GM12872 (cell line): ENCODE results near the gene AGAP1.

Experiments used
- TF ChIP-seq, protein P1 (sequence below): IDR thresholded peaks from 3 replicates; pipeline ENCODE4 v1.5.1; 2011; ENCODE audit warnings: low read depth, mild to moderate bottlenecking, low read length, moderate library complexity; ENCODE audit not compliant: insufficient read depth

The AGAP1 gene

DNA sequence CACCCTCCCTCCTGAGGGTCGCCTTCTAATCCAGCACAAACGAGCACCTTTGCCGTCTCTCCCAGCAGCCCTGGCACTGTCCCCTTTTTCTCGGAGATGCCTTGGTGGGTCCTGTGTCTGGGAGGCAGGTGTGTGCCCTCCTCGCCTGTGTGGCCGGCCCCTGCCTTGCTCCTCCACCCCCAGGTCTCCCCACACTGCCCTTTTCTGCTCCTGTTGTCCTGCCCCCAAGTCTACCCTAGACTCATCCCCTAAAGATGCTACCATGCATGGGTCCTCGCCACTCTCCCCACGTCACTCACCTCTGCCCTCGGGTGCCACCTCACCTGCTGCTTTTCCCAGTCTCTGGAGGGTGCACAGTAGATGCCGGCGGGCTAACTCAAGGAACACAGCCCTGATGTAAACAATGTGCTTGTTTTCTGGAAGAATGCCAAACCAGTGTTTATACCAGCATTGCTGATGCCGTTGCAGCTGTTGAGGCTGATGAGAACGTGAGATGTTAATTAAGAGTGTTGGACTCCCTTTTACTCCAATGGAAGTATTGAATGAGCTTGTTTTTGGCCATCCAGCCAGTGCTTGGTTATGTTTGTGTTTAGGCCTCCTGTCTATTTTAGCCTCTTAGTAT, 223.1 kb downstream of the AGAP1 start:
- TF ChIP-seq, protein P1, sequence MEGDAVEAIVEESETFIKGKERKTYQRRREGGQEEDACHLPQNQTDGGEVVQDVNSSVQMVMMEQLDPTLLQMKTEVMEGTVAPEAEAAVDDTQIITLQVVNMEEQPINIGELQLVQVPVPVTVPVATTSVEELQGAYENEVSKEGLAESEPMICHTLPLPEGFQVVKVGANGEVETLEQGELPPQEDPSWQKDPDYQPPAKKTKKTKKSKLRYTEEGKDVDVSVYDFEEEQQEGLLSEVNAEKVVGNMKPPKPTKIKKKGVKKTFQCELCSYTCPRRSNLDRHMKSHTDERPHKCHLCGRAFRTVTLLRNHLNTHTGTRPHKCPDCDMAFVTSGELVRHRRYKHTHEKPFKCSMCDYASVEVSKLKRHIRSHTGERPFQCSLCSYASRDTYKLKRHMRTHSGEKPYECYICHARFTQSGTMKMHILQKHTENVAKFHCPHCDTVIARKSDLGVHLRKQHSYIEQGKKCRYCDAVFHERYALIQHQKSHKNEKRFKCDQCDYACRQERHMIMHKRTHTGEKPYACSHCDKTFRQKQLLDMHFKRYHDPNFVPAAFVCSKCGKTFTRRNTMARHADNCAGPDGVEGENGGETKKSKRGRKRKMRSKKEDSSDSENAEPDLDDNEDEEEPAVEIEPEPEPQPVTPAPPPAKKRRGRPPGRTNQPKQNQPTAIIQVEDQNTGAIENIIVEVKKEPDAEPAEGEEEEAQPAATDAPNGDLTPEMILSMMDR: no peak

DNA sequence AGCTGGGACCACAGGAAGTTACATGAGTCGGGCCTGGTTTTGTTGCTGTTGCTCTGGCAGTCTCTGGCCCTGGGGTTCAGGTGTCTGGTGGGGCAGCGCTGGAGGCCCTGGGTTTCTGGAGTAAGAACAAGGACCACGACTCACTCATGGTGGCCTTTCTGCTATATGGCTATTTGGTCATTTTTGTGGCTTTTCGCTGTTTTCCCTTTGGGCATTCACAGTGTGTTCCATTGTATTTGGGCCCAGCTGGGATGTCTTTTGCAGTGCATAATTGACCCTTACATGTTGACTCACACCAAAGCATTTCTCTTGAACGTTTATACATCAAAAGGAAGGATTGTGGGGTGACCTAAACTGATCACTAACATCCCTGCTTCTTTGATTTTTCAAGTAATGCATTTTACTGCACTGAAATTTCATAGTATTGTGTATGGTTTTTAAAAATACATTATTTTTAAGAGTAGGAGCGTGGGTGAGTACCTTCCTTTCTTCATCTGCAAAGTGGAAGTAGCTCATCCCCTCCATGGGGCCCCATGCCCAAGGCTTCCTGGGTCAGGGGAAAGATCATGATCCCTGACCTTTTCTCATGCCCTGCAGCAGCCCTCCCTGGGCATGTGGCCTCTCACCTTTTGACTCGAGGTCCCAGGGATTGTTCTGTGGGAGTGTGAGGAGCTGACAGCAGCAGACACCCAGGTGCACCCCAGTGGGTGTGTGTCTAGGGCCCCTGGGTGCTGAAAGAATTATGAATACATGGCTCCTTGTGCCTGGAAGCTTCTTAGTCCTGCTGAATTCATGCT, 225.5 kb downstream of the AGAP1 start:
- TF ChIP-seq, protein P1: no peak

DNA sequence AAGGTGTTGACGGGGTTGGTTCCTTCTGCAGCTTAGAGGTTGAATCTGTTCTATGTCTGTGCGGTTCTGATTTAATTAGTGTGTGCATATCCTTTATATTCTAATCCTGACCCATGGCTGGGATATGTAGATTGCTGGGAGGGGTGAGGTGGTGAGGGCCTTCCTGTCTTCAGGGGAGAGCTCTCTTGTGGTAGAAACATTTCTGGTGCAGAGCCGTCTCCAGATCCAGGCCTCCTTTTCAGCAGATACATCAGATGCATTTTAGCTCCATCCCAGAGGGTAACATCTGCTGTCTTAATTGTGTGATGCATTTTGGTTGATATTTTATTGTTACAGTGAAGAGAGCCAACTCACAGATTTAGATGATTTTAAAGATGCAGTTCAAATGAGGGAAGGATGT, 227.8 kb downstream of the AGAP1 start:
- TF ChIP-seq, protein P1: no peak

DNA sequence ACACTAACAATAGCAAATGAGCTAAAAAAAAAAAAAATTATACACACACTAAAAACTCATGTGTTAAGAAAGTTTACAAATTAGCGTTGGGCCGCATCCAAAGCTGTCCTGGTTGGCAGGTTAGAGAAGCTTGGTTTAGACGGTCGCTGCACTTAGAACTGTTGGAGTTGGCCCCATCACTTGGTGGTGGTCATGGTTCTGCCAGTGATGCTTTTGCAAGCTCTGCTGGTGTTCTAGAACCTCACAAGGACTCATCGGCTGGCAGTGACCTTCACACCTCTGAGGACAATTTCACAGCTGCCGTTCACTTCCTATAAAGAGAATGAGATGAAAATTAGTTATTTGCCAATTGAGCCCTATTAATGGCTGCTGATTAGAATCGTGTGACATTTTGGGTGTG, 229.0 kb downstream of the AGAP1 start:
- TF ChIP-seq, protein P1: no peak

DNA sequence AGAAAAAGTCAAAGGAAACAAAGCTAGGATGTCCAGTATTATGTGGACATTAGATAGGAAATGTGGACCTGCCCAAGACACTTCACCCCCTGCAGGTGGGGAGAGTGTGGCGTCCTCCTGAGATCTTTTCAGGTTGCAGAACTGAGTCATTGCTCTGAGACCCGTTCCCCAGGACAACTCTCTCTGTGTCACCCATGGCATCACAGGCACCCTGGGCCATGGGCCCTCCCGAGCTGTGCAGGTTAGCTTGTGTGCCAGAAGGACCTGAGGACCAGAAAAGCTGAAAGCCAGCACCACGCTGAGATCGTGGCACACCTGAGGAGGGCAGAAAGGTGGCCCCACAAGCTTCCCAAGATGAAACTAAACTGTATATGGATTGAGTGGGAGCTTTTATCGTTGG, 229.5 kb downstream of the AGAP1 start:
- TF ChIP-seq, protein P1: no peak

DNA sequence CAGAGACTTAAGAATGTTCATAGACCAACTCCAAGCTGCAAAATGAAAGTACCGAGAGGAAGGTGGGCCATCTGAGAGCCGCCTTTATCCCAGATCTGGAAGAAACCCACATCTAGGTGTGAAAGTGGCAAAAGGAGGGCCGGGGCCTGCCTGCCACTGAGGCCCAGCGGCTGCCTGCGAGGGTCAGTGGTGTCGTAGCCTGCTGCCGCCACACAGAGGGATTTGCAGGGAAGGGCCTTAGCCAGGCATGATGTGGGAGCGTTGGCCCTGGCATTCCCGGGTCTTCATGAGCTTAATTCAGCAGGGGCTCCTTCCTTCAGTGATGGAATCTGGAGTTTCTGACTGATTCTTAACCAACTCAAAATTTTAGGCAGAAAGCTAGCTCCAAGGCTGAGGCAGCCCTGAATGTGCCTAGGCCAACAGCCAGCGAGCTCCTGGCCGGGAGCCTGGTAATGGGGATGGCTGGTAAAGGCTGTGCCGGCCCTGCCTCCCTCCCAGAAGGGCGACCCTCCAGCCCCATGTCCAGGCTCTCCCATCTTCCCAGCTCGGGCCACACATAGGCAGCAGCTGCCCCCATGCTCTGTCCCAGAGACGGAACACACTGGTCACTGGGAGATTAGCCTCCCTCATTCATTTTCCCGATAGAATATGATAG, 230.1 kb downstream of the AGAP1 start:
- TF ChIP-seq, protein P1: no peak

DNA sequence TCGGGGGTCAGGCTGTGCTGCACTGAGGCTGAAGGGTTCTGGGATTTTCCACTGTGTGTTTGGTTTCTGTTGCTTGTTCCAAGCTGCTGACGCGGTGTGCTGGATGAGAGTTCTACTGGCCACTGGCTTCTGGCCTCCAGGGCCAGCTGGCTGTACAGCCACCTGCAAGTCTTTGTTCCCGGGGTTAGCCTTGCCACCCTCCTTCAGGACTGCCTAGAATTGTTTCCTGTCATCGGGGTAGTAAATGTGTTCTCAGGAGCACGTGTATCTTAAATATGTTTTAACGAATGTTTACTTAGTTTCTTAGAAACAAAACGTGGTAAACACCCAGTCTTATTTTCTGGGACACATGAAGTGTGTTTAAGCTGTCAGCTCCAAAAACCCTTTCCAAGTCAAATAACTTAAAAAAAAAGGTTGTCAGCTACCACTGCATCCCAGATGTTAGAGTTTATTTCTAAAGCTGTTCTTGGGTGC, 231.2 kb downstream of the AGAP1 start:
- TF ChIP-seq, protein P1: no peak
